Activated gamma-delta T cell treated with anti-CD3 and anti-CD28 coated beads, Interleukin-2, amount 50 U/mL, for 16 hours (primary cell): Measurements from ENCODE around the gene MED9.

Source experiments
- DNase-seq: peaks from one replicate; pipeline ENCODE4 v3.0.0-alpha.2; 2020; ENCODE audit warnings: low read depth

Gene MED9

DNA sequence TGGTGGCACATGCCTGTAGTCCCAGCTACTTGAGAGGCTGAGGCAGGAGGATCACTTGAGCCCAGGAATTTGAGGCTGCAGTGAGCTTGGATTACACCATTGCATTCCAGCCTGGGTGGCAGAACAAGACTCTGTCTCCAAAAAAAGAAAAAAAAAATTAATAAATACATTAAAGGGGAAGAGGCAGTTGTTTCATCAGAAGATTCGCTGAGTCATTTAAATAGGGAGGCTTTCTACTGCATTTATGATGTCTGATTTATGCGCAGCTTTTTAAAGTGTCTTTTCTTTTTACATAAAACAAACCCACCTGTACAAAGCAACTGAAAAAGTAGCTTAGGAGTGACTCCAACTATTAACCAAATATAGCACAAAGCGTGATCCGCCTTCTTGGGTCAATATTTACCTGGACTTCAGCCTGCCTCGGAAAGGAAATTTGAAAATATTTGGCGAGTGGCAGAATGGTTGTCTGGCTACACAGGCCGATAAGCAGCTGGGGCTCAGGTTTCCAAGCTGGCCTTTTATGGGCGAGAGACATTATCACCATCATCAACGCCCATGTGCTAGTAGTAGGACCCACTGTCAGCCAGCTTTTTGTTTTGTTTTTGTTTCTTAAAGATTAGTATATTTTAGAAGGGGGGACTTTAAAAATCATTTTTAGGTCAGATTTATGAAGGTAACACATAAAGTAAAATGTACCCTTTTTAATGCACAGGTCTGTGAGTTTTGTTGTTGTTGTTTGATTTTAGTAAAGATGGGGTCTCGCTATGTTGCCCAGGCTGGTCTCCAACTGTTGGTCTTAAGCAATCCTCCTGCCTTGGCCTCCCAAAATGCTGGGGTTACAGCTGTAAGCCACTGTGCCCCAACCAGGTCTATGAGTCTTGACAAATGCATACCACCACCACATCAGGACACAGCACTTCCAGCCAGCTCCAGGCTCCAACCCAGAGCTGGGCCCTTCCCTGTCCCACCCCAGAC lies 61.9 kb downstream of the MED9 start:
- no peak for DNase-seq

DNA sequence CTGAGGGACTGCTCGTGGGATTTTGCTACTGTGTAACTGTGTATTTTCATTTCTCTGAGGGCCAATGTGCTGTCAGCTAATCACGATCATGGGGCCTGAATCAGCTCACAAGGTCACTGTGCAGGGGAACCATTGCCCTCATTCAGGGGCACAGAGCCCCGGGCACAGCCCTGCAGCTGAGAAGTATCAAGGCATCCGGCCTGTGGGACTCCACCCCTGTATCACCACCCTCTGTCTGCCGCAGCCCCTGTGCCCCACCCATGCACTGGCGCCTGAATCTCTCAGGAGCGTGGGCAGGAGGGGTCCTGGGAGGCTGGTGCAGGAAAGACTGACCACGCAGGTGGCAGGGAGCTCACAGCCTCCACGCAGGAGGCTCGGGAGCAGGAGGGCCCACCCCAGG lies 62.8 kb downstream of the MED9 start:
- no peak for DNase-seq

DNA sequence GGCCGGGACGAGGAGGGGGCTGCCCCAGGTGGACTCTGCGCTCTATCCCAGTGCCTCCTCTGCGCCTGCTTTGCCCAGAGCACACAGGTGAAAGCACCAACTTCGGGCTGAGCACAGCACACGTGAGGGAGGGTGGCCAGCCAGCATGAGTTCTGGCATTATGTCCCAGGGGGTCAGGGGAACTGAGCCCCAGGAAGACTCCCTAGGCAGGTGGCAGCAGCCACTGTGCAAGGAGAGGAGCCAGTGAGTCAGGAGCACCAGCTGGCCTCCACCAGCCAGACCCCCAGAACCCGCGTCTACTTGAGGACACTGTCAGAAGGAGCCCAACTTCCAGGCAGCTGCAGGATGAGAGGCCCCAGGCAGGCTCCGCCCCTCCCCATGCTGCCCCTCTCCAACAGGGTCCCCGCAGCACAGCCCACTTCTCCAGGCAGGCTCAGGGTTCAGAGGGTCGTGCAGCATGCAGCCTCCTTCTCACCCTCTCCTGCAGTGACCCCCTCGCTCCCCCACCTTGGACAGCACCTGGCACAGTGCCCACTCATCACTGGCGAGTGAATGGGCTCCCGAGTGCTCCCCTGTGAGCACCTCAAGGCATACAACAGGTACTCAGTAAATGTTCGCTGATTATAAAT lies 63.6 kb downstream of the MED9 start:
- DNase-seq = no peak

- DNase-seq = no peak
Observed at GRCh38 chr17:17540935-17541639, 64.3 kb downstream of the MED9 start.

GRCh38 chr17:17541640-17542001 lies 64.8 kb downstream of the MED9 start:
- DNase-seq = no peak
